HepG2 (cell line): ENCODE data around the gene TXNRD1. TPM values are rescaled to one million over a fixed set of nuclear protein-coding genes. Genes with fewer than 3 reads are reported as not detected.

Experiments
- ATAC-seq: fragments of 200-7000 bp; cut with Tn5 transposase; 3 replicates; pipeline ENCODE4 v1.9.1; 2020; ENCODE audit warnings: mild to moderate bottlenecking, moderate library complexity
- BruUV-seq: library from RNA; stranded (reverse); fragments of 400-500 nt; replicated peaks from 2 replicates; lab custom pipeline; 2021; lab: Mats Ljungman, UMichigan
- CTCF ChIA-PET: fragments of 300-600 bp; formaldehyde crosslinking; extraction: SDS; loops from one replicate; lab custom pipeline; 2021; ENCODE audit warnings: low total read pairs, inconsistent platforms, low intra/inter-chr PET ratio; lab: Yijun Ruan, JAX
- POLR2A ChIA-PET: fragments of 350-600 bp; sonication (Branson Sonifier 250); formaldehyde crosslinking; loops from one replicate; lab custom pipeline; 2020; ENCODE audit warnings: antibody characterized with exemption, inconsistent platforms; lab: Yijun Ruan, JAX
- DNase-seq: peaks from one replicate; pipeline ENCODE4 v3.0.0-alpha.2; 2015; ENCODE audit warnings: low spot score
- FAIRE-seq: peaks from 3 replicates; lab custom pipeline; 2011; peaks lifted over from hg19 to GRCh38; lab: Jason Lieb, UNC
- H2AFZ ChIP-seq: one replicate; pipeline ENCODE4 v1.6.1; 2011; ENCODE audit warnings: low read length, inconsistent platforms
- H3K27ac ChIP-seq: fragments of 300-600 bp; 3 replicates; pipeline ENCODE4 v1.8.0; 2011; ENCODE audit warnings: mixed run types, mild to moderate bottlenecking, mixed read lengths, low read length, inconsistent platforms; ENCODE audit not compliant: insufficient read depth; ENCODE audit errors: extremely low read length
- H3K27me3 ChIP-seq, 2 experiments: fragments of 200-600 bp in 1 of 2; 2 replicates in 1 of 2; 3 replicates in 1 of 2; pipeline versions ENCODE4 v1.6.0 to v1.8.0; 2011; ENCODE audit warnings: low read length in 2 of 2, mild to moderate bottlenecking in 2 of 2, moderate library complexity in 2 of 2, inconsistent platforms in 1 of 2; ENCODE audit not compliant: insufficient read depth in 2 of 2, control insufficient read depth in 1 of 2
- H3K36me3 ChIP-seq, 2 experiments: fragments of 200-600 bp in 1 of 2; replicated peaks in 1 of 2; 2 replicates in 1 of 2; 3 replicates in 1 of 2; pipeline versions ENCODE4 v1.5.1 to v1.8.0; 2011; ENCODE audit warnings: low read length in 2 of 2, inconsistent platforms in 1 of 2; ENCODE audit not compliant: insufficient read depth in 2 of 2, control insufficient read depth in 1 of 2
- H3K4me1 ChIP-seq: 2 replicates; pipeline ENCODE4 v1.5.1; 2012; ENCODE audit warnings: low read length, inconsistent platforms; ENCODE audit not compliant: insufficient read depth
- H3K4me2 ChIP-seq: 2 replicates; pipeline ENCODE4 v1.6.0; 2011; ENCODE audit warnings: low read depth, low read length, inconsistent platforms
- H3K4me3 ChIP-seq, 3 experiments: fragments of 200-600 bp in 1 of 3; sonication (generic), shearing (Covaris generic) in 1 of 3; replicated peaks in 1 of 3; 2 replicates each; pipeline ENCODE4 v1.5.1; 2011 to 2016; ENCODE audit warnings: low read length in 3 of 3, inconsistent platforms in 2 of 3, low read depth in 2 of 3, mild to moderate bottlenecking in 2 of 3, control low read depth in 1 of 3, mixed read lengths in 1 of 3; ENCODE audit not compliant: insufficient read depth in 1 of 3
- H3K79me2 ChIP-seq: one replicate; pipeline ENCODE4 v1.6.1; 2011; ENCODE audit warnings: low read length, inconsistent platforms; ENCODE audit not compliant: insufficient read depth
- H3K9ac ChIP-seq: 2 replicates; pipeline ENCODE4 v1.6.0; 2011; ENCODE audit warnings: mild to moderate bottlenecking, low read depth, low read length, inconsistent platforms; ENCODE audit not compliant: insufficient read depth
- H3K9me3 ChIP-seq: 2 replicates; pipeline ENCODE4 v1.5.1; 2012; ENCODE audit warnings: mild to moderate bottlenecking, low read length
- H4K20me1 ChIP-seq: 2 replicates; pipeline ENCODE4 v1.6.0; 2011; ENCODE audit warnings: inconsistent platforms, mild to moderate bottlenecking, low read length, moderate library complexity; ENCODE audit not compliant: insufficient read depth
- FUBP1 ChIP-seq: sonication (generic); formaldehyde crosslinking; IDR thresholded peaks from 2 replicates; pipeline ENCODE4 v1.5.1; 2020; ENCODE audit warnings: missing genetic modification reagents, mild to moderate bottlenecking, borderline replicate concordance
- NFE2L1 ChIP-seq: sonication (generic); formaldehyde crosslinking; IDR thresholded peaks from 2 replicates; pipeline ENCODE4 v1.4.0; 2020; ENCODE audit warnings: missing genetic modification reagents, mild to moderate bottlenecking, borderline replicate concordance
- SP2 ChIP-seq: sonication (generic); formaldehyde crosslinking; IDR thresholded peaks from 2 replicates; pipeline ENCODE4 v1.5.1; 2020; ENCODE audit warnings: mild to moderate bottlenecking, missing genetic modification reagents
- ZFP1 ChIP-seq: IDR thresholded peaks from 2 replicates; pipeline ENCODE4 v1.6.1; 2016
- ZNF484 ChIP-seq: sonication (generic); formaldehyde crosslinking; IDR thresholded peaks from 2 replicates; pipeline ENCODE4 v1.5.1; 2020; ENCODE audit warnings: mild to moderate bottlenecking, low read depth, missing genetic modification reagents, borderline replicate concordance
- ZNF563 ChIP-seq: sonication (generic); formaldehyde crosslinking; IDR thresholded peaks from 2 replicates; pipeline ENCODE4 v1.8.0; 2022; ENCODE audit warnings: mild to moderate bottlenecking, moderate library complexity, missing genetic modification reagents
- ZNF572 ChIP-seq: sonication (generic); formaldehyde crosslinking; IDR thresholded peaks from 2 replicates; pipeline ENCODE4 v1.5.1; 2020; ENCODE audit warnings: mild to moderate bottlenecking, missing genetic modification reagents
- ZNF580 ChIP-seq: IDR thresholded peaks from 2 replicates; pipeline ENCODE4 v1.6.1; 2016; ENCODE audit warnings: low read depth, borderline replicate concordance
- ZSCAN25 ChIP-seq: sonication (generic); formaldehyde crosslinking; IDR thresholded peaks from 2 replicates; pipeline ENCODE4 v1.8.0; 2022; ENCODE audit warnings: mild to moderate bottlenecking, missing genetic modification reagents
- ZSCAN5A ChIP-seq: sonication (generic); formaldehyde crosslinking; IDR thresholded peaks from 2 replicates; pipeline ENCODE4 v1.8.0; 2022; ENCODE audit warnings: mild to moderate bottlenecking, missing genetic modification reagents, borderline replicate concordance
- WGBS: methylation state at CpG from one replicate; pipeline ENCODE4 v1.1.6; 2017; ENCODE audit warnings: low lambda C conversion rate; 5-methylcytosine and 5-hydroxymethylcytosine counted together
- in situ Hi-C: cut with HindIII; loops from 2 replicates; pipeline ENCODE4 v1.10.0; 2017; ENCODE audit warnings: low pct_unique_long_range_greater_than_20kb; ENCODE audit not compliant: extremely low pct_ligation_motif_present
- intact Hi-C: fragments of 100-400 bp; cut with micrococcal nuclease; formaldehyde crosslinking; loops from one replicate; pipeline ENCODE4 v1.10.0; 2022; ENCODE audit not compliant: unreplicated experiment
- polyA plus RNA-seq, 8 experiments: library from polyadenylated mRNA; depleted of rRNA in 3 of 8; stranded (reverse) in 7 of 8; unstranded in 1 of 8; fragments of >200 nt; fragmentation: Illumina TruSeq in 4 of 8; extraction: Trizol in 4 of 8; gene quantifications; 2 replicates each; pipeline versions ENCODE4 v1.2.1 to v1.2.3, GENCODE V29; 2011 to 2016; ENCODE audit warnings: low read depth in 4 of 8, missing spikeins in 1 of 8, mixed read lengths in 1 of 8; ENCODE audit not compliant: insufficient read depth in 1 of 8
- total RNA-seq, 5 experiments: library from RNA; depleted of rRNA; stranded (reverse); fragments of >200 nt; fragmentation: Illumina TruSeq; extraction: Trizol; gene quantifications; 2 replicates each; pipeline ENCODE4 v1.2.3, GENCODE V29; 2016; ENCODE audit warnings: low read depth in 1 of 5

The TXNRD1 gene
- total and polyA plus RNA-seq, 2 of the 13 experiments (the other 11 are each of a cell fraction or from before 2014, with no cell fraction given), result 54.0 to 190 TPM

- Histone ChIP-seq H4K20me1 (no peaks in the 10 kb centered on the region), H3K4me1 (no peaks in the 10 kb centered on the region), H3K9me3 (peaks cover 9% of the 10 kb centered on the region), H3K79me2 (no peaks in the 10 kb centered on the region), H3K36me3 (no peaks in the 10 kb centered on the region), H3K4me2 (no peak overlapping the region), H3K27ac (no peak overlapping the region), H2AFZ (no peak overlapping the region), H3K4me3 (no peak overlapping the region), H3K27me3 (no peaks in the 10 kb centered on the region), H3K9ac (no peak overlapping the region)
- in situ Hi-C loops, result no loop called here
- 46% methylated on average over 2 of the region's 2 CpGs for WGBS
- BruUV-seq, result no TSS peak
- intact Hi-C loops, result no loop called here
- no peak for DNase-seq
- FAIRE-seq, result no peak
- TF ChIP-seq SP2 (CRISPR knock-in tag), result no peak
- ChIA-PET CTCF (no interaction called here), POLR2A (no interaction called here)
- ATAC-seq, result no peak
These were observed 18.3 kb upstream of the TXNRD1 start for GRCh38 chr12:104197264-104197663.

- no peak overlapping the region for H2AFZ ChIP-seq
- in situ Hi-C loops, result loop anchor here (5.0 kb wide), 1 partner anchor 157 kb away; no protein-coding TSS in a partner anchor
- ATAC-seq, result no peak
- H3K4me2 ChIP-seq, result no peak overlapping the region
- TF ChIP-seq ZNF563 (CRISPR knock-in tag), result no peak
- no peak for TF ChIP-seq ZSCAN5A
- TF ChIP-seq ZFP1 (CRISPR knock-in tag), result peak; percentile 96; the same call in 1 of the 2 replicates
- TF ChIP-seq ZNF484 (CRISPR knock-in tag), result no peak
- TF ChIP-seq ZNF580 (CRISPR knock-in tag), result no peak
- TF ChIP-seq FUBP1 (CRISPR knock-in tag), result no peak
- no peak for TF ChIP-seq ZSCAN25
- no peak for TF ChIP-seq ZNF572 (CRISPR knock-in tag)
- TF ChIP-seq NFE2L1 (CRISPR knock-in tag), result no peak
- TF ChIP-seq, all 625 proteins: peak for 1
- Histone ChIP-seq H3K36me3 (no peaks in the 10 kb centered on the region), H3K9ac (no peak overlapping the region), H3K27ac (no peak overlapping the region), H3K79me2 (no peaks in the 10 kb centered on the region), H4K20me1 (no peaks in the 10 kb centered on the region), H3K27me3 (peaks cover 0 to 3% of the 10 kb centered on the region in 2 experiments; a peak in 3 of 5 replicates), H3K9me3 (peaks cover 9% of the 10 kb centered on the region), H3K4me1 (no peaks in the 10 kb centered on the region), H3K4me3 (no peak overlapping the region)
- WGBS, result 26% methylated on average over 2 of the region's 2 CpGs
- POLR2A ChIA-PET, result no interaction called here
- intact Hi-C loops, result loop anchor here (2.0 kb wide), 1 partner anchor 853 kb away; no protein-coding TSS in a partner anchor
- DNase-seq (no peak), FAIRE-seq (no peak)
- no TSS peak for BruUV-seq
- CTCF ChIA-PET, result no interaction called here
These were observed 15.6 kb upstream of the TXNRD1 start for GRCh38 chr12:104199964-104200363.
